HG02610 (cell line): ENCODE data around the gene NOTCH3.
A peak's percentile ranks its signal among the peaks of the same experiment; 100 is the strongest.

Experiments used
- ATAC-seq: cut with Tn5 transposase; IDR thresholded peaks from one replicate; pipeline ENCODE4 v1.9.1; 2021; ENCODE audit warnings: mild to moderate bottlenecking, moderate library complexity; ENCODE audit not compliant: unreplicated experiment

The NOTCH3 gene

DNA sequence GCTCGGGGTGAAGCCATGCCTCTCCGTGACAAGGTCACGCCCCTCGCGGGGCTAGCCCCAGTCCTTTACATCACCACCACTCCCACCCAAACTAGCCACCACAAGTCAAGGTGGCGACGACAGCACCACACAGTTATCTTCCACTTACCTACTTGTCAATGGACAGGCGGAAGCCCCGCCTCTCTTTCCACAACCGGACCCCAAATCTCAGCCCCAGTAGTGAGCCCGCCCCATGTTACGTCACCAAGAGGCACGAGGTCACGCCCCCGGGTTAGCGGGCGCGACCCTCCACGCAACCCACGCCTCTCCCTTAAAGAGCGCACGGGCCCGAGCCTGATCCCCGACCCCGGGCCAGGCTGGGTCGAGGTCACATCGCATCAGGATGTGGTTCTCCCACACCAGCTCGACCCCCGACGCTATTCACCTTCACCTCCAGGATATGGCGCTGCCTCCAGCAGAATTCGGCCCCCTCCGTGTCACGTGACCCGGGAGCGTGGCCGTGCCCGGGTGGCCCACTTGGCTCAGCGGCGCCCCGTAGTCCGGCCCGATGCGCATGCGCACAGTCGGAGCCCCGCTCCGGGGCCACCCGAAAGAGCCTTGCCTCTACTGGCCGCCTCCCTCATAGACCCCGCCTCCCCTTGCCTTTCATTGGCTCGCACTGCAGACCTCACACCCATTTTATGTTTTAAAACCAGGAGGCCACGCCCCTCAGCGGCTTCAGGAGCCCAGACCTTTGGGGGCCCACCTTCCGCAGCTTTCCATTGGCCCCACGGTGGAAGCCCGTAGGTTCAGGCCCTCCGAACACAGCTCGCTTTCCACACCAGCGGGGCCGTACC lies 75.3 kb downstream of the NOTCH3 start:
- ATAC-seq, result peak; percentile 88

DNA sequence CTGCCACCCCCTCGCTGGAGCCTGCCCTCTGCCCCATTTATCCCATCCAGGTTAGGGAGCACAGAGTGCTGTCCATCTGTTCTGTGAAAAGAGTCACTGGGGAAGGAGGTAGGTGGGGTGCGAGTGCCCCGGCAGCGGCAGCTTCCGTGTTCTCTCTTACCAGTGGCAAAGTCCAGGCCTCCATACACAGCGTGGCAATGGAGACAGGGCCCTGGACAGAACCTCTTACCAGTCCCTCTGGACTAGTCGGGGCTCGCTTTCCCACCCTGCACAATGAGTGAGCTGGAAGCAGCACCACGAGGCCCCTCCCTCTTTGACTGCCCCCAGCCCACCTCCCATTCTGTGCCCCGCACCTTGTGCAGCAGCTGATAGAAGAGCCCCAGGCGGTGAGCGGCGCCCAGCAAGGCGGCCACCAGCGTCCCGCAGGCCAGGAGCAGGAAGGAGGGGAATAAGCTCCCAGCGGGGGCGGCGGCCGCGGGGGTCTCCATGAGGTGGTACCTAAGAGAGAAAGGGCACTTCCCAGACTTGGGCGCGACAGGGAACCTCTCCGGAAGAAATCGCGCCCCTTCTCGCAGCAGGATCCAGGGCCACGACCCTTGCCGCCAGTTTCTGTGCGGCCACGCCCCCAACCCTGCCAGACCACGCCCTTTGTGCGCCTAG lies 76.1 kb downstream of the NOTCH3 start:
- ATAC-seq, result no peak

DNA sequence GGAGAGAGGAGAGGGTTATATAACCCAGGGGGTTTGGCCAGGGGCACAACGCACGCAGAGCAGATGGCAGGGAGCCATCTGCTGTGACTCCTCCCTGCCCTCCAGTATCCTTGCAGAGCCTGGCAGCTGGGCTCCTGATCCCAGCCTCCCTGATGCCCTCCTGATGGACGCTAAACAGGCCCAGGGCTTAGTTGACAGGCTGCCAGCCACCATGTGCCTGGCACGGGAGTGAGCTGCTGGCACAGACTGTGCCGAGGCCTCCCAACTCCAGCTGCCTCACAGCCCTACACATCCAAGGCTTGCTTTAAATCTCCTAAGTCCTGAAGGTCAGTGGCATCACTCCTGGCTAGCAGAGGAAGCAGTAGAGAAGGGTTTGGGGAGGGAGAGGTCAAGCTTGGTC lies 76.9 kb downstream of the NOTCH3 start:
- ATAC-seq, result no peak

DNA sequence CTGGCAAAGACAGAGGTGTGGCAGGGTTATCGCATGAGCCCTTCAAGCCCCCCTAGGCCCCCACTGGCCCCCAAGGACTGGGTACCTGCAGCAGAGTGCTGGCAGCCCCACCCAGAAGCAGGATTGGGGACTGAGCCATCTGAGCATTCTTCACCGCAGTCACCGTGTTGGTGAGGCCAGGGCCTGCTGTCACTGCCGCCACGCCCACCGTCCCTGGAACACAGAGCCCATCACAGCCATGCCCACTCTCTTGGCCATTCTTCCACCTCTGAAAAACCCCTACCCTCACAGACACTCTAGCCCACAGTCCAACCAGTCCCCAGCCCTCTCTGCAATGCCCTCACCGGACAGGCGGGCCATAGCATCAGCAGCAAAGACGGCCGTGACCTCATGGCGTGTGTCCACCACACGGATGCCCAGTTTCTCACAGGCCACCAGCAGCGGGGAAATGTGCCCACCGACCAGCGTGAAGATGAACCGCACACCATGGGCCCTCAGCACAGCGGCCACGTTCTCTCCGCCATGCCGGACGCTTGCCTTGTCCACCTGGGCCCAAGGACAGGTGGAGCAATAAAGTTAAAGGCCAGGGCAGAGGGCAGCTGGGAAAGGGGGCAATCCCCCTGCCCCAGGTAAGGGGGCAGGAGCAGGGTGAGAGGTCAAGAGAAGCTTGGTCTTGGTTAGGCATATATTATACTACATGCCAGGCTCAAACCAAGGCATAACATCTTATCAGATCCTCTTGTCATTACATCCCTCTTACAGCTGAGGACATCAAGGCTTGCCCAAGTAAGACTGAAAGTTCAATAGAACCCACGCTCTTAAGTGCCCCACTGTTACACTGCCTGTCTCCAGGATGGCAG lies 77.5 kb downstream of the NOTCH3 start:
- ATAC-seq, result no peak

DNA sequence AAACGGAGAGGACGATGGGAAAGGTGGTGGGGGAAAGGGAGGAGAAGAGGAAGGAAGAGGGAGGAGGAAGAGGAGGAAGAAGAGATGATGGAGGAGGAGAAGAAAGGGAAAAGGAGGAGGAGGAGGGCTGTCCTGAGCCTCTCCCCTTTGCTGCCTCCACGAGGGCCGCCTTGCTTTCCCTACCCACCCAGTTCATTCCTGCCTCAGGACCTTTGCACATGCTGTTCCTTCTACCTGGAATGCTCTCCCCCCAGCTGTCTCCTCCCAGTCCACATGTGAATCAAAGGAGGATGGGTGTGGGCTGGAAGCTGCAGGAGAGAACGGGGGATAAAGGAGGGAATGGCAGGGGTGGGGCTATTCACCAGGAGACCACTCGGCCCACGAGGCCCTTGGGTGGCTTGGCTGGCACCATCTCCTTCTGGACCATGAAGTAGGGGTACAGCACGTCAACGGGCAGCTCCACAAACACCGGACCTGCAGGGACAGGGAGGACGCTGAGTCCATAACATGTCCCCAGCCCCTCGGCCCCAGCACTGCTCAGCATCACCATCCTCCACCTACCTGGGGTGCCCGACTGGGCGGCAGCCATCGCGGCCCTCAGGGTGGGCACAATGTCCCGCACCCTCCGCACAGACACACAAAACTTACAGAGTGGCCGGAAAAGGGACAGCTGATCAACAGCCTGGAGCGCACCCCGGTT lies 78.3 kb downstream of the NOTCH3 start:
- ATAC-seq, result no peak

DNA sequence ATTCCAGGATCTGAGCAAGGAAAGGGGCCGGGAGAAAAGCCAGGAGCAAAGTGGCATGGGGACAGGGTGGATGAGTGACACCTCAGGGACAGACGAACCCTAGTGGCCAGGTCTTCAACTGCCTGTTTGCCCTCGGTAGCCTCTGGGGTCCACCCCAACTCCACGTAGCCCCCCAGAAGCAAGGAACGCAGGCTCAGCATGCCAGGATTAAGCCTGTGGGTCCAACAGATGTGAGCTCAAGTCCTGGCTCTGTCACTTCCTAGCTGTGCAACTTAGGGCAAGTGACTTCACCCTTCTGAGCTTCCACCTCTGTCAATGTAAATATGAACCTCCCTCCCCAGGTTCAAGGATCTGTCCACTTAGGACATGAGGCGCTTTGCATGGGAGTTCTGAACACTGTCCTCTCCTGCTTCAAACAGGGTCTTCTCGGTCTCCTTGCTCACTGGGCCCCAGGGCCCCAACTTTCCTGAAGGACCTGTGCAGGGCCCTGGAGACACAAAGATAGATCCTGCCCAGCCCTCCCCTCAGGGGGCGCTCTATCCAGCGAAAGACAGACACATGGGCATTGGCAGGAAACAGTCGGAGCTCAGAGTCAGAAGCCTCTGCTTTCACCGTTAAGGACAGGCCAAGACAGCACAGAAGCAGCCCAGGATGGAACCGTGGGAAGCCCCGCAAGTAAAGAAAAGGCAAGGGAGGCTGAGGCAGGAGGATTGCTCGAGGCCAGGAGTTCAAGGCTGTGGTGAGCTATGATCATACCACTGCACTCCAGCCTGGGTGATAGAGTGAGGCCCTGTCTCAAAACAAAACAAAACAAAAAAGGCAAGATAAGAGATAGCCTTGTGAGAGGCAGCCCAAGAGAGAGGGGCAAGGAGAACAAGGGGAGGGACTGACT lies 80.4 kb downstream of the NOTCH3 start:
- ATAC-seq, result no peak

DNA sequence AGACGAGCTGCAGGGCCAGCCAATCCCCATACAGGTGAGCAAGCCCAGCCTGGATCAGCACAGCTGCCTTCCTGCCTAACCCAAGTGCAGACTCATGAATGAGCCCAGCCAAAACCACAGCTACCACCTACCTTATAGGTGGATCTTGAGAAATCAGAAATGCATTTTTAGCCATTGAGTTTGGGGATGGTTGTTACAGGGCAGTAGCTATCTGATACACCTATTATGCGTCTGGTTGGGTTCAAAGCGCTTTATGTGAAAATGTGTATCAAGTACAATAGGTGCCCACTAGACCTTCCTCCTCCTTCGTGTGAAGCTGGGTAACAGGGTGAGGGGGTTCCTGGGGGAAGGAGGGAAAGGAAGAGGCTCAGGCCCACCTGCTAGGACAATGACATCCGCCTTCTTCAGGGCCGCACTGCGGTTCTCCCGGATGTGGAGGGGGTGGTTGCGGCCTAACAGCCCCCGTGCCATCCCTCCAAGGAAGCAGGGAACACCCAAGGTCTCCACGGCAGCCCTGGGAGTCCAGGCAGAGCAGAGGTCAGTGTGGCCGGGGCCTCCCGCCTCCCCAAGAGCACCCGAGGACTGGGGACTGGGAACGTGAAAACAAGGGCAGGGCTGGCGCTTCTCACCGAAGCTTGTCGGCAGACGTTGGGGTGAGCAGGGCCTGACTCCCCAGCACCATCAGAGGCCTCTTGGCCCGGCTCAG lies 81.9 kb downstream of the NOTCH3 start:
- no peak for ATAC-seq

DNA sequence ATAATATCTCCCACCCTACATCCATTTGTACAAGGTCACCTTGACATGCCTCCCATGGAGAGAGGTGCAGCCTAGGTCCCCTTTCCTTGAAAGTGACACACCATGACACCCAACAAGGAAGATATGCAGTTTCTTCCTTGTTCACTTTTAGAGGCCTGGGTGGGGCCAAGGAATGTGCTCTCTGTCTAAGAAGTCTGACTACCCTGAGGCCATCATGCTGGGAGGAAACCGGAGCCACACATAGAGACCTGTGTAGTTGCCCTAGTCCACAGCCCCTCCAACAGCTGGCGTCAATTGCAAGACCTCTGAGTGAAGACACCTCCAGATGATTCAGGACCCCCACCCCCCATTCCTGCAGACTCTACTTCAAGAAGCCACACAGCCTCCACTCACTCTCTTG lies 82.5 kb downstream of the NOTCH3 start:
- no peak for ATAC-seq

DNA sequence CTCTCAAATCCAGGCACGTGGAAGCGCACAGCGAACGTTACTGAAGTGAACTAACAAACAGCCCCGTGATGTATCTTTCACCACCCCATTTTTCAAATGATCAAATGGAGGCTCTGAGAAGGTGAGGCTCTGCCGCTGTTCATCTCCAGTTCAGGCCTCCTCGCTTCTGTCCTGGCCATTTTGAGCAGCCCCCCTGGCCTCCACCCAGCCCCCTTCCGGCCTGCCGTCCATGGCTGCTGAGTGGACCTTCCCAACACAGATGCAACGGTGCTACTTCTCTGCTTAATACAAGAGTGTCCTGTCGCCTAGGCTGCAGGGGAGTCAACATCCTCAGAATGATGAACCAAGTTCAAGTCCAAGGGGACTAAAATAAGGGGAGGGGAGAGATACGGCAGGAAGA lies 83.9 kb downstream of the NOTCH3 start:
- no peak for ATAC-seq

DNA sequence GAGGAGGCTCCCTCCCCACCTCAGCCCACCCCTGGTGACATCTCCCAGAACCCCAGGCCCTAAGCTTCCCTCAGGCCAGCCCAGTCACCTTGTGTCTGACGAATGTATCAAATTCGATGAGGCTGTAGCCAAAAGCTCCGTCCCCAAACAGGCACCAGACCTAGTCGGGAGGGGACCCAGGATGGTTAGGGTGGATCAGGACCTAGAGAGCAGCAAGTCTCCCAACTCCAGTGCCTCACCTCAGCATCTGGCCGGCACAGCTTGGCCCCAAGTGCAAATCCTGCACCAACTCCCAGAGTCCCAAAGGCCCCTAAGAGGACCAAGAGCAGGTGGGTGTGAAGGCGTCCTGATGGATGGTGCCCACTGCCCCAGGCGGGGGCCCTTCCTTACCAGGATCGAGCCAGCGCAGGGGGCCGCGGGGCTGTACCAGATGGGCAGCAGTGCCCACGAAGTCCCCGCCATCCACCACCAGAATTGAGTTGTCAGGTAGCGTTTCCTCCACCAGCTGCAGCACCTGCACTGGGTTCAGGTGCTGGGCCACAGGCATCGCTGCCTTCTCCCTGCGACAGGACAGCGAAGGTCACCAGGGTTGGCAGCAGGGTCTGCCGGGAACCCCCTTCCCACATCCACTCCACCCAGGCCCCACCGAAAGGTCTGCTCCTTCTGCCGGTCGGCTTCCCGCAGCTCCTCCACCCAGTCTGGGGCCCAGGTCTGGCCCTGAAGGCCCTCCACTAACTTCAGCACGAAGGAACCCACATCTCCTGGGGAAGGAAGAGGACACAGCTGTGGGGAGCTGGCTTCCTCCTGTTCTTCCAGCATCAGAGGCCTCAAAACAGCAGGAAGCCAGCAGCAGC lies 84.8 kb downstream of the NOTCH3 start:
- no peak for ATAC-seq

DNA sequence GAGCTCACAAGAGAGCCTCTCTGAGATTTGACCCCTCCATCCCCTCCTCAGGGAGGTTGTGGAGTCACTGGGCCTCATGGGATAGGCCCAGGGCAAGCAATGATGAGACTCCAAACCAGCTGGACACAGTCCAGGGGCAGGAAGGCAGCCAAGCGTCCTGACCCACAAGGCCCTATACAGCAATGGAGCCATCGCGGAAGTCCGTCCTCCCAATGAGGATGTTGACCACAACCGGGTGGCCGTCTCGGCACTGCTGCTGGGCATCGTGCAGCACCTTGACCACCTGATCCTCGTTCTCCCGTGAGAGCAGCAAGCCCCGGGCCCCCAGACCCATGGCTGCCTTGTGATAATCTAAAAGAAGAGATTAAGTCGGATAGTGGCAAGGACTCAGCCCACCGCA lies 85.7 kb downstream of the NOTCH3 start:
- ATAC-seq, result no peak

DNA sequence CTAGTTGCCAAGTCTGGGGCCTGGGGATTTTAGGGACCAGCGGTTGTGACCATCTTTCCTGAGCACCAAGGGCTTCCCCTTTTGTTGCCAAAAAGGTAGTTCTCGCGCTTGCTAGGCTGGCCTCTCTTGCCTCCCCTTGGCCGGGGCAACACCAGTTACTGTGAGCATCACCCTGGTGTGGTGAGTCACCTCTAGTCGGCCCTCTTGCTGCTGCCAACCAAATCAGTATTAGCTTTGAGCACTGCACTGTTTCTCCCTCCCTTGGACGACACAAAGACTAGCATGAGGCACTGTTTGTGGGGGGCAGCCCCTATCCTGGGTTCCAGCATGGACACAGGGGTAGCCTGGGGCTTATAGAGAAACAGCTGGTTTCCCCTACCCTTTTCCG lies 86.6 kb downstream of the NOTCH3 start:
- ATAC-seq, result no peak

DNA sequence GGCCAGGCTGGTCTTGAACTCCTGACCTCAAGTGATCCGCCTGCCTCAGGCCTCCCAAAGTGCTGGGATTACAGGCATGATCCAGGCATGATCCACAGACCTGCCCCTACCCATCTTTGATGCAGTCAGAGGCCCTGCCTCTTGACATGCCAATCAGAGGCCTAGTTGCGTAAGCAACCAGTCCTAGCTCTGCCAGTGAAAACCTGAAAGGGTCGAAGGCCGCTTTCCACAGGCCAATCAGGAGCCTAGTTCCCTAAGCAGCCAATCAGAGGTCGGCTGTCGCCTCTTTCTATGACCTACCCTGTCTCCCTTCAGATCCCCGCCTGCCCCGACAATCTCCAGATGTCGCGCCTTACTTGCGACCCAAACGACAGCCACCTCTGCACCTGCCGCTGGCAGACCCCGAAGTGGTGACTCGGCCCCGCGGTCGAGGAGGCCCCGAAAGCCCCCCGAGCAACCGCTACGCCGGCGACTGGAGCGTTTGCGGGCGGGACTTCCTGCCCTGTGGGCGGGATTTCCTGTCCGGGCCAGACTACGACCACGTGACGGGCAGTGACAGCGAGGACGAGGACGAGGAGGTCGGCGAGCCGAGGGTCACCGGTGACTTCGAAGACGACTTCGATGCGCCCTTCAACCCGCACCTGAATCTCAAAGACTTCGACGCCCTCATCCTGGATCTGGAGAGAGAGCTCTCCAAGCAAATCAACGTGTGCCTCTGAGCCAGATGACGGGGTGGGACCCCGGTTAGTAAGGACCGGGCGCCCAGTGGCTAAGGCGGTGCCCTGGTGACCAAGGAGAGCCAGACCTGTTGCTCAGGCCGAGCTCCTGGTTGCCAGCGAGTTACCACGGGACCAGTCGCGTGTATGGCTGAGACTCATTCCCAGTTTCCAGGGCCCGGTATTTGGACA lies 87.3 kb downstream of the NOTCH3 start:
- ATAC-seq, result no peak

DNA sequence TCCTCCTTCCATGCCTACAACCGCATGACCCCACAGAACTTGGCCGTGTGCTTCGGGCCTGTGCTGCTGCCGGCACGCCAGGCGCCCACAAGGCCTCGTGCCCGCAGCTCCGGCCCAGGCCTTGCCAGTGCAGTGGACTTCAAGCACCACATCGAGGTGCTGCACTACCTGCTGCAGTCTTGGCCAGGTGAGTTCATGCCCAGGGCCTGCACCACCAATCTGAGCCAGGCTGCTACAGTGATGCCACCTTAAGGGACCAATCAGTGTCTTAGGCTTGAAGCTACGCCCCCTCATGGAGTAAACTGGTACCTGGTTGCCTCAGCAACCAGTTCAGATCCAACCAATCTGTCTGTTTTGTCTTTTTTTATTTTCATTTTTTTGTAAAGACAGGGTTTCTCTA lies 88.4 kb downstream of the NOTCH3 start:
- ATAC-seq, result no peak

DNA sequence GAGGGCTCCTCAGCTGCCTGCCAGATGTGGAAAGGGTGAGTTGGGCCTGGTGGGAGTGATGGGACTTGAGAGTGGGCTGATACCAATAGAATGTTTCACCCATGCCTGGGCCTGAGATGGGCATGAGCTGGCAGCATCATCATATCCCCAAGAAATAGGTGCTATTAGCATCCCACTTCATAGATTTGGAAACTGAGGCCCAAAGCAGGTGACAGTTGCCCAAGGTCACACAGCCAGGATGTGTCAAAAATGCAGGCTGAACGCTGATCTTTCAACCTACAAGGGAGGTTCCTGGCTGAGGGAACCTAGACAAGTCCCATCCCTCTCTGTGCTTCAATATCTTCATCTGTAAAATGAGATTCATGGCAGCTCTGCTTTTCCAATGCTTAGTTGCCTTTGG lies 89.0 kb downstream of the NOTCH3 start:
- ATAC-seq, result no peak

DNA sequence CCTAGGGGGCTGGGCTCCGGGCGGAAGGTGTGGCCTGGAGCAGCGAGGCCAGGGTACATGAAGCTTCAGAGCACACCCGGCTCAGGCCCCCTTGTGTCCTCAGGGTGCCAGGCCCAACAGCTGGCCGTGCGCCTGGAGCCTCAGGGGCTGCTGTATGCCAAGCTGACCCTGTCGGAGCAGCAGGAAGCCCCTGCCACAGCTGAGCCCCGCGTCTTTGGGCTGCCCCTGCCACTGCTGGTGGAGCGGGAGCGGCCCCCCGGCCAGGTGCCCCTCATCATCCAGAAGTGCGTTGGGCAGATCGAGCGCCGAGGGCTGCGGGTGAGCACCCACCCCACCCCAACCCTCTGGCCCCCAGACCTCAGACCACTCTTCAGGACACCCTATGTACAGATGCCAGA lies 90.4 kb downstream of the NOTCH3 start:
- no peak for ATAC-seq

DNA sequence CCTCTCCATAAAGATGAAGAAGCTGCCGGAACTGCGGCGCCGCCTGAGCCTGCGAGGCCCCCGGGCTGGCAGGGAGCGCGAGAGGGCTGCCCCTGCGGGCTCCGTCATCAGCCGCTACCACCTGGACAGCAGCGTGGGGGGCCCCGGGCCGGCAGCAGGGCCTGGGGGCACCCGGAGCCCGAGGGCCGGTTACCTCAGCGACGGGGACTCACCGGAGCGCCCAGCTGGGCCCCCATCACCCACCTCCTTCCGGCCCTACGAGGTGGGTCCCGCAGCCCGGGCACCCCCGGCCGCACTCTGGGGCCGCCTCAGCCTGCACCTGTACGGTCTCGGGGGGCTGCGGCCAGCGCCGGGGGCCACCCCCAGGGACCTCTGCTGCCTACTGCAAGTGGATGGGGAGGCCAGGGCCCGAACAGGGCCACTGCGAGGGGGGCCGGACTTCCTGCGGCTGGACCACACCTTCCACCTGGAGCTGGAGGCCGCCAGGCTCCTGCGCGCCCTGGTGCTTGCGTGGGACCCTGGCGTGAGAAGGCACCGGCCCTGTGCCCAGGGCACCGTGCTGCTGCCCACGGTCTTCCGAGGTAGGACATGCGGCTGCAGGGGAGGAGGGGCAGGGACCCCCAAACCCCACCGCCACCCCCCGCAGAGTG lies 90.9 kb downstream of the NOTCH3 start:
- ATAC-seq, result no peak
